Tibial nerve (tissue), 4 donors: ENCODE measurements around the gene XPNPEP1. TPM values are rescaled to one million over a fixed set of nuclear protein-coding genes. Genes with fewer than 3 reads are reported as not detected.

Experiments used
- DNase-seq, 2 donors: peaks; one replicate each; pipeline ENCODE4 v3.0.0-alpha.2; 2019; ENCODE audit warnings: low spot score in 2 of 2
- H3K27ac ChIP-seq, 4 donors: fragments of 200-600 bp; sonication (generic) in 3 of 4; one replicate each; pipeline ENCODE4 v1.5.1; 2017 to 2019; ENCODE audit warnings: mild to moderate bottlenecking in 1 of 4
- H3K27me3 ChIP-seq, 2 donors: fragments of 200-600 bp; sonication (generic) in 1 of 2; one replicate each; pipeline versions ENCODE4 v1.5.1 to v1.6.0; 2017 to 2019
- H3K36me3 ChIP-seq, 3 donors: fragments of 200-600 bp; sonication (generic); one replicate each; pipeline ENCODE4 v1.5.1; 2018 to 2019
- H3K4me1 ChIP-seq, 4 donors: fragments of 200-600 bp; sonication (generic) in 3 of 4; one replicate each; pipeline ENCODE4 v1.5.1; 2017 to 2019
- H3K4me3 ChIP-seq, 4 donors: fragments of 200-600 bp; sonication (generic) in 3 of 4; one replicate each; pipeline ENCODE4 v1.5.1; 2017 to 2019; ENCODE audit warnings: mild to moderate bottlenecking in 1 of 4, moderate library complexity in 1 of 4
- H3K9me3 ChIP-seq, 4 donors: fragments of 200-600 bp; sonication (generic) in 3 of 4; one replicate each; pipeline ENCODE4 v1.5.1; 2017 to 2019
- EP300 ChIP-seq, 2 donors: sonication (generic); formaldehyde crosslinking; IDR thresholded peaks; one replicate each; pipeline ENCODE4 v1.6.1; 2017; ENCODE audit warnings: antibody characterized with exemption in 2 of 2, mild to moderate bottlenecking in 1 of 2
- POLR2A ChIP-seq, 2 donors: fragments of 450-650 bp; IDR thresholded peaks; one replicate each; pipeline ENCODE4 v1.6.1; 2017; ENCODE audit warnings: antibody characterized with exemption in 2 of 2, mild to moderate bottlenecking in 2 of 2, moderate library complexity in 2 of 2
- WGBS, 2 donors: methylation state at CpG; one replicate each; pipeline ENCODE4 v1.1.5; 2018; 5-methylcytosine and 5-hydroxymethylcytosine counted together
- total RNA-seq, 4 donors: library from RNA; depleted of rRNA; stranded (reverse); fragments of >200 nt; gene quantifications; one replicate each; pipeline ENCODE4 v1.1.0, GENCODE V29; 2016
- TF ChIP-seq, protein P1 (sequence below), 5 experiments: fragments of 200-600 bp in 3 of 5; fragments of 450-650 bp in 2 of 5; sonication (generic) in 3 of 5; IDR thresholded peaks; one replicate each; pipeline ENCODE4 v1.5.1; 2016 to 2019; ENCODE audit warnings: antibody characterized with exemption in 5 of 5, mild to moderate bottlenecking in 3 of 5, moderate library complexity in 2 of 5

XPNPEP1 gene
- total RNA-seq, 4 donors from 2014 or later = 41.0 to 99.3 (median 62.4) TPM

DNA sequence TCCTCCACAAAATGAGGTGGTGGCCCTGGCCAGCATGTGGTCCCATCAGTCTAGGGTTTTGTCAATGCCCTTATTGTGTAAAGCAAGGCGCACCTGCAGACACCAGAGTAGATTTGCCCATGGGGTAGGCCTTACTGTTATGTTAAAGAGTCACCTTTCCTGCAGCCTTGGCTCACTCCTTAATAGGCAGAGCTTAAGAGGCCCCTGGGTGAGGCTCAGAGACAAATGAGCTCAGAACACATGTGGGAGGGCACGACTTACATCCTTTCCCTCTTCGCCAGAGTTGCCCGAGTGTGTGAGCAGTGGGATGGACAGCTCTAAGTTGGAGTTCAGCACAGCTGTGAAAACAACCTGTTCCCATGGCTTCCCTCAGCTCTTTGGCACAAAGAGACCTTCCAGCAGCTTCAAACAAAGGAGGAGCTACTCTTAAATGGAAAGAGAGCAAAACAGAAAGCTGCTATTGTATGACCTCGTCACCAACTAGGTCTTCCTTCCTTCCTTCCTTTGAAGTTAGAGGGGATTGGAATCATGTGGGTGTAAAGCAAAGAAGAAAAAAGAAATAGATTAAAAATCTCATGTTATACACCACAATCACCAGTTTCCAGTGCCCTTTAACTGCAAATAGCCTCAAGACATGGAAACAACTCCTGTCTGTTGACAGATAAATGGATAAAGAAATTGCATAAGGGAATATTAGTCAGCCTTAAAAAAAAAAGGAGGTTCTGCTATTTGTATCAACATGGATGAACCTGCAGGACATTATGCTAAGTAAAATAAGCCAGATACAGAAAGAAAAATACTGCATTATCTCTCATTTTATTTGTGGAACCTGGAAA is 11.9 kb upstream of the XPNPEP1 start:
- TF ChIP-seq EP300 (IDR thresholded peaks at IDR 0.05) (peak in 1 of 2 donors; percentile 65), POLR2A (IDR thresholded peaks at IDR 0.05) (no peak)
- WGBS, 2 donors = 47 to 48% methylated on average over 5 of the region's 5 CpGs
- Histone ChIP-seq H3K9me3 (no peaks in the 10 kb centered on the region), H3K27me3 (no peaks in the 10 kb centered on the region), H3K4me1 (peaks cover 0 to 65% (median 9%) of the 10 kb centered on the region in 4 donors), H3K27ac (peak overlapping the region in 3 of 4 donors; percentile 5 to 29 (median 9)), H3K36me3 (no peaks in the 10 kb centered on the region), H3K4me3 (no peak overlapping the region)
- DNase-seq = peak; percentile 28 to 51

DNA sequence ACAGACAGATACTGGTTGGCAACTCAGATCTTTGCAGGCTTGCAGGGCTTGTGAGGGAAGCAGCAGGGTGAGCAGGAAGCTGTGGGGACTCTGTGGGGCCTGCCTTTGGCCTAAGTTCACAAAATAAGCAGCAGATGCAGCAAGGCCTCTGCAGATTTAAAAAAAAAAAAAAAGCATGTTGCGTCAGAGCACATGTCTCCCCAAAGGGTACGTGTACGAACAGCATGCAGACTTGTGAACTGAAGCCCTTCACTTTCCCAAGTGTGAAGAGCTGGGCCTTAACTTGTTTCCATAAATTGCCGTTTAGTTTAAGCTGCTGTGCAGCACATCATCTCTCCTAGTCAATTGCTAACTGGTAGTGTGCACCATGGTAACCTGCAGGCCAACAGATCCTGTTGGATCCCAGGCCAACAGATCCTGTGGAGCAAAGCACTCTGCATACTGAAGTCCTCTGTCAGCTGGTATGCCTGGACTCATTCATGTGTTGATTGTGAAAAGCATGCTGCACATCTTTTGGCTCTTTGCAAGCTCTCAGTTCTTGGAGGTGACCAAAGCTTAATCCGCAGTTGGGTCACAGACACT is 10.8 kb upstream of the XPNPEP1 start:
- no peak overlapping the region for H3K4me3 ChIP-seq
- H3K36me3 ChIP-seq = no peaks in the 10 kb centered on the region
- H3K4me1 ChIP-seq = peaks cover 0 to 68% (median 11%) of the 10 kb centered on the region in 4 donors
- H3K27me3 ChIP-seq = no peaks in the 10 kb centered on the region
- no peaks in the 10 kb centered on the region for H3K9me3 ChIP-seq
- H3K27ac ChIP-seq = no peak overlapping the region
- no peak for DNase-seq
- WGBS, 2 donors = 62 to 77% methylated on average over 5 of the region's 5 CpGs
- TF ChIP-seq POLR2A (IDR thresholded peaks at IDR 0.05) (no peak), EP300 (IDR thresholded peaks at IDR 0.05) (no peak)
- TF ChIP-seq, protein P1, sequence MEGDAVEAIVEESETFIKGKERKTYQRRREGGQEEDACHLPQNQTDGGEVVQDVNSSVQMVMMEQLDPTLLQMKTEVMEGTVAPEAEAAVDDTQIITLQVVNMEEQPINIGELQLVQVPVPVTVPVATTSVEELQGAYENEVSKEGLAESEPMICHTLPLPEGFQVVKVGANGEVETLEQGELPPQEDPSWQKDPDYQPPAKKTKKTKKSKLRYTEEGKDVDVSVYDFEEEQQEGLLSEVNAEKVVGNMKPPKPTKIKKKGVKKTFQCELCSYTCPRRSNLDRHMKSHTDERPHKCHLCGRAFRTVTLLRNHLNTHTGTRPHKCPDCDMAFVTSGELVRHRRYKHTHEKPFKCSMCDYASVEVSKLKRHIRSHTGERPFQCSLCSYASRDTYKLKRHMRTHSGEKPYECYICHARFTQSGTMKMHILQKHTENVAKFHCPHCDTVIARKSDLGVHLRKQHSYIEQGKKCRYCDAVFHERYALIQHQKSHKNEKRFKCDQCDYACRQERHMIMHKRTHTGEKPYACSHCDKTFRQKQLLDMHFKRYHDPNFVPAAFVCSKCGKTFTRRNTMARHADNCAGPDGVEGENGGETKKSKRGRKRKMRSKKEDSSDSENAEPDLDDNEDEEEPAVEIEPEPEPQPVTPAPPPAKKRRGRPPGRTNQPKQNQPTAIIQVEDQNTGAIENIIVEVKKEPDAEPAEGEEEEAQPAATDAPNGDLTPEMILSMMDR (IDR thresholded peaks at IDR 0.05) = no peak

DNA sequence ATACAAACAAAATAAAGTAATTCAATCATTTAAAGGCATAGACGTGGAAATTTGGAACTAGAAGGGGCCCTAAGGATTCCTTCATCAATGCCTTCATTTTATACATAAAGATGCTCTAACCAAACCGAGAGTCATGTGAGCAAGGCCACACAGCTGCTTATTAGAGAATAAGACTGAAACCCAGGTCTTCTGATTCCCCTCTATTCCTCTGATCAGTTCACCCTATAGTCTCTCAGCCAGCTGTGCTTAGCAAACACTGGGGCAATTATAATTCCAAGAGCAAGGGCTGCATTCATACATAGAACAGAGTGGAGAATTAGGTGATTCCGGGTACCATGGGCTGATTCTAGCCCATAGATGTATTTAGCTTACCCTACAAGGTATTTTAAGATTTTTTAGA is 9.7 kb upstream of the XPNPEP1 start:
- 89 to 92% methylated on average over 3 of the region's 3 CpGs for WGBS, 2 donors
- H3K4me1 ChIP-seq = peaks cover 0 to 74% (median 14%) of the 10 kb centered on the region in 4 donors
- TF ChIP-seq POLR2A (IDR thresholded peaks at IDR 0.05) (no peak), EP300 (IDR thresholded peaks at IDR 0.05) (no peak)
- TF ChIP-seq, protein P1 (IDR thresholded peaks at IDR 0.05) = no peak

DNA sequence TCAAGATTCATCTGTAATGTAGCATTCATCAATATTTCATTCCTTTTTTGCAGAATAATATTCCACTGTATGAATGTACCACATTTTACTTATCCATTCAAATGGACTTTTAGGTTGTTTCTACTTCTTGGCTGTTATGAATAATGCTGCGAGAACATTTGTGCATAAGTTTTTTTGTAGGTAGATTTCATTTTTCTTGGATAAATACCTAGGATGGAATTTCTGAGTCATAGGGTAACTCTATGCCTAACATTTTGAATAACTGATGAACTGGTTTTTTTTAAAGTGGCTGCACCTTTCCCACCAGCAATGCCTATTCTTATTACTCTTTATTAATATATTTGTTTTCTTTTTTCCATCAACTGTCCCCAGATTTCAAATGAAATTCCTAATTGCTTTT is 9.1 kb upstream of the XPNPEP1 start:
- no peak for TF ChIP-seq EP300 (IDR thresholded peaks at IDR 0.05)
- TF ChIP-seq POLR2A (IDR thresholded peaks at IDR 0.05) = no peak
- TF ChIP-seq, protein P1 (IDR thresholded peaks at IDR 0.05) = no peak
- 76 to 80% methylated on average over 1 of the region's 1 CpG for WGBS, 2 donors
- Histone ChIP-seq H3K36me3 (no peaks in the 10 kb centered on the region), H3K4me3 (no peak overlapping the region), H3K27me3 (no peaks in the 10 kb centered on the region), H3K9me3 (no peaks in the 10 kb centered on the region), H3K4me1 (peaks cover 0 to 74% (median 14%) of the 10 kb centered on the region in 4 donors), H3K27ac (no peak overlapping the region)
- DNase-seq = no peak

More for the DNA sequence above, 9.7 kb upstream of the XPNPEP1 start:
- Histone ChIP-seq H3K36me3 (no peaks in the 10 kb centered on the region), H3K27me3 (no peaks in the 10 kb centered on the region), H3K9me3 (no peaks in the 10 kb centered on the region), H3K4me3 (no peak overlapping the region), H3K27ac (no peak overlapping the region)
- no peak for DNase-seq

DNA sequence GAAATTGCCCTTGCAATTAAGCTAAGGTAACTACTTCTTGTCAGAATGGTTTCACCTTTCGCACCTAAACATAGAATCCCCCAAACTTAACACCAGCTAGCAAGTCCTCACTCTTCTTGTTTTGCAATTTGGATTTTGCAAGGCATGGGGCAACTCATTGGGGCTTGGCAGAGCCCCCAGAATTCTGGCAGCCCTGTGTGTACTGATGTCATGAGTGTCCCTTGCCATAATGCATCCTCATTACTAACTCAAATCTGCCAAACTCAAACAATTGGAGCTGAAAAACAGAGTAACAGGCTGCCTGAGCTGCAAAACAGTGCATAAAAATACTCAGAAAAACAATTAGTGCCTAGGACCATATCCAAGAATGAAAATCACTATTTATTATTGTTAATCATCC is 7.9 kb upstream of the XPNPEP1 start:
- no peaks in the 10 kb centered on the region for H3K27me3 ChIP-seq
- H3K27ac ChIP-seq = peak overlapping the region in 2 of 4 donors; percentile 21 to 47
- TF ChIP-seq POLR2A (IDR thresholded peaks at IDR 0.05) (no peak), EP300 (IDR thresholded peaks at IDR 0.05) (peak; percentile 20 to 62)
- H3K9me3 ChIP-seq = no peaks in the 10 kb centered on the region
- H3K4me1 ChIP-seq = peaks cover 0 to 74% (median 14%) of the 10 kb centered on the region in 4 donors
- no peaks in the 10 kb centered on the region for H3K36me3 ChIP-seq
- peak in 1 of 2 donors; percentile 33 for DNase-seq
- WGBS, 2 donors = 94 to 97% methylated on average over 1 of the region's 1 CpG
- no peak overlapping the region for H3K4me3 ChIP-seq
